Esophagus muscularis mucosa (tissue), 4 donors: ENCODE results near the gene DUOXA2.

Experiments
- CTCF ChIP-seq, 3 experiments: fragments of 200-600 bp in 2 of 3; fragments of 450-650 bp in 1 of 3; sonication (generic) in 2 of 3; IDR thresholded peaks; one replicate each; pipeline ENCODE4 v1.5.1; 2017 to 2019; ENCODE audit warnings: antibody characterized with exemption in 3 of 3, mild to moderate bottlenecking in 2 of 3, moderate library complexity in 1 of 3
- EP300 ChIP-seq: sonication (generic); formaldehyde crosslinking; IDR thresholded peaks from one replicate; pipeline ENCODE4 v1.6.1; 2017; ENCODE audit warnings: antibody characterized with exemption
- POLR2A ChIP-seq: fragments of 450-650 bp; IDR thresholded peaks from one replicate; pipeline ENCODE4 v1.6.1; 2017; ENCODE audit warnings: antibody characterized with exemption, moderate library complexity, mild to moderate bottlenecking, low read depth
- POLR2AphosphoS5 ChIP-seq, 2 donors: sonication (generic); formaldehyde crosslinking; IDR thresholded peaks; one replicate each; pipeline ENCODE4 v1.6.1; 2017; ENCODE audit warnings: antibody characterized with exemption in 2 of 2

GRCh38 chr15:45150997-45151396, 36.9 kb downstream of the DUOXA2 start:
- TF ChIP-seq CTCF (IDR thresholded peaks at IDR 0.05) (no peak), POLR2AphosphoS5 (IDR thresholded peaks at IDR 0.05) (no peak), EP300 (no peak), POLR2A (no peak)
